Chondrocyte (in vitro differentiated cells): Measurements from ENCODE around the gene S100A10. TPM values are rescaled to one million over a fixed set of nuclear protein-coding genes. Genes with fewer than 3 reads are reported as not detected.

ENCODE experiments used
- DNase-seq: peaks from one replicate; pipeline ENCODE4 v3.0.0; 2021; ENCODE audit warnings: mixed read lengths, low spot score
- H3K27ac Mint-ChIP-seq: one replicate; pipeline ENCODE4 v1.8.0; 2021; ENCODE audit warnings: mild to moderate bottlenecking, moderate library complexity, mixed read lengths; ENCODE audit not compliant: unreplicated experiment
- H3K27me3 Mint-ChIP-seq: 2 replicates; pipeline ENCODE4 v1.8.0; 2021; ENCODE audit warnings: low read depth, mixed read lengths
- H3K36me3 Mint-ChIP-seq: 2 replicates; pipeline ENCODE4 v1.8.0; 2021; ENCODE audit warnings: low read depth, mixed read lengths
- H3K4me1 Mint-ChIP-seq: 2 replicates; pipeline ENCODE4 v1.8.0; 2021; ENCODE audit warnings: low read depth, mild to moderate bottlenecking, mixed read lengths
- H3K4me3 Mint-ChIP-seq: one replicate; pipeline ENCODE4 v1.8.0; 2021; ENCODE audit warnings: mild to moderate bottlenecking, moderate library complexity, mixed read lengths; ENCODE audit not compliant: unreplicated experiment
- H3K9me3 Mint-ChIP-seq: 2 replicates; pipeline ENCODE4 v1.8.0; 2021; ENCODE audit warnings: low read depth, mixed read lengths
- CTCF ChIP-seq: fragments of 200-600 bp; sonication (generic); IDR thresholded peaks from 2 replicates; pipeline ENCODE4 v1.5.0; 2021; ENCODE audit warnings: antibody characterized with exemption, mild to moderate bottlenecking, moderate library complexity
- total RNA-seq: library from RNA; stranded (reverse); gene quantifications from 3 replicates; pipeline ENCODE4 v1.2.1, GENCODE V29; 2021

The S100A10 gene
- total RNA-seq, 1 donor from 2014 or later: 560 TPM

GRCh38 chr1:151964510-151964909 lies 29.1 kb downstream of the S100A10 start:
- Mint-ChIP-seq H3K36me3 (no peaks in the 10 kb centered on the region), H3K27ac (no peak overlapping the region), H3K27me3 (no peaks in the 10 kb centered on the region), H3K4me3 (no peak overlapping the region), H3K4me1 (peaks cover 14% of the 10 kb centered on the region), H3K9me3 (no peaks in the 10 kb centered on the region)
- no peak for TF ChIP-seq CTCF
- DNase-seq: no peak

DNA sequence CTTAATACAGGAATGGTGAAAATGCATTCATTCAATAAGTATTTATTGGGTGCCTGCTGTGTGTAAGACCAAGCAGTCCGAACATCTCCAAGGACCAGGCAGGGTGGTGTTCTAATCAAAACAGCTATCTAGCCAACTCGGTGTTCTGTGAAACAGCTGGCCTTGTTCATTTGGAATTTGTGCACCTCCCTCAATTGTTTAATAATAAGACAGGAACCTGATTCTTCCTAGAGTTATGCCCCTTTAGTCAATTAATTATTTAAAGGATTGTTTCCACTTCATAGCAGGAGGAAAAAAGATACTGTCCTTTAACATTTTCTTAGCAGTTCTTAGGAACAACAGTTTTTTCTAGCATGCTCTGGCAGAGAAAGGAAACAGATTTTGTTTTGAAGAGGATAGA lies 30.4 kb downstream of the S100A10 start:
- DNase-seq: no peak
- Mint-ChIP-seq H3K27me3 (no peaks in the 10 kb centered on the region), H3K36me3 (no peaks in the 10 kb centered on the region), H3K27ac (no peak overlapping the region), H3K9me3 (no peaks in the 10 kb centered on the region), H3K4me1 (peaks cover 5% of the 10 kb centered on the region), H3K4me3 (no peak overlapping the region)
- no peak for TF ChIP-seq CTCF

DNA sequence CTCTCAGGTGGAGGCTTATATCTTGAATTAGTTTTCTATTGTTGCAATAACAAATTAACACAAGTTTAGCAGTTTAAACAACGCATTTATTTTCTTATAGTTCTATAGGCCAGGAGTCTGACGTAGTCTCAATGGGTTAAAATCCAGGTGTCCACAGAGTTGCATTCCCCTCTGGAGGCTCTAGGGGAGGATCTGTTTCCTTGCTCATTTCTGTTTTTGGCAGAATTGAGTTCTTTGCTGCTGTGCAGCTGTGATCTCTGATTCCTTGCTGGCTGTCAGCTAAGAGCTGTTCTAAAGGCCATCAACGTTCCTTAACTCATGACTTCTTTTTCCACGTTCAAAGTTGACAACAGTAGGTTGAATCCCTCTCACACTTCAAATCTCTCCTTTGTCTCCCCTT lies 31.8 kb downstream of the S100A10 start:
- TF ChIP-seq CTCF: no peak
- no peak overlapping the region for H3K27ac Mint-ChIP-seq
- peaks cover 5% of the 10 kb centered on the region for H3K4me1 Mint-ChIP-seq
- no peaks in the 10 kb centered on the region for H3K27me3 Mint-ChIP-seq
- H3K36me3 Mint-ChIP-seq: no peaks in the 10 kb centered on the region
- H3K4me3 Mint-ChIP-seq: no peak overlapping the region
- no peak for DNase-seq
- H3K9me3 Mint-ChIP-seq: no peaks in the 10 kb centered on the region

DNA sequence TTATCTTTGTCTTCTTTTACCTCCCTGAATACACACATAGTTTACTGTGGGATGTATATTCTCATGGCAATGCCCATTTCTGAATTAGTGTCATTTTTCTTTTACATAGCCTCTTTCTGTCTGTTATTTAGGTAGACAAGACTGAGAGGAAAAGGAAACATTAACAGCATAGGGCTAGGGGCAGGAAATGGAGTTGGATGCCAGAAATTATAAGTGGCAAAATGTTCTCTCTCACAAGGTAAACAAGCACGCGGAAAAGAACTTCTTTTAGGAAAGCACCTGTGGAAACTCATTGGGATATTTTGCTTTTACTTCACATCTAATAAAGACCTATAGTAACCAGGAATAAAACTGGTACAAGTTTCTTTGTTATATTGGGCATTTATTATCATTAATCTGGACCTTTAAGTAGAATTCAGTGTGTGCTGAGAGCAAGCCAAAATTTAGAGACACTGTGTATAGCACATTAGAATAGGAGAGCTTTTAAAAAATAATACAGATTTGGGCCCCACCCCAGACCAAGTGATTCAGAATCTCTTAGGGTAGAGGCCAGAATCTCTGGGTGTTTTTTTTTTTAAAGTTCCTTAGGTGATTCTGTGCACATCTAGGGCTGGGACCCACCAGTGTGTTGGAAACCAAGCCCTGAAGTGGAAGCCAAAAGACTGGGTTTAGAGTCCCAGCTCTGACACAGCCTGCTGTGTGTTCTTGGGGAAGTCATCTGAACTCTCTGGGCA lies 32.7 kb downstream of the S100A10 start:
- no peaks in the 10 kb centered on the region for H3K9me3 Mint-ChIP-seq
- no peak for DNase-seq
- no peaks in the 10 kb centered on the region for H3K27me3 Mint-ChIP-seq
- H3K36me3 Mint-ChIP-seq: no peaks in the 10 kb centered on the region
- no peak overlapping the region for H3K27ac Mint-ChIP-seq
- no peak for TF ChIP-seq CTCF
- peaks cover 5% of the 10 kb centered on the region for H3K4me1 Mint-ChIP-seq
- no peak overlapping the region for H3K4me3 Mint-ChIP-seq

DNA sequence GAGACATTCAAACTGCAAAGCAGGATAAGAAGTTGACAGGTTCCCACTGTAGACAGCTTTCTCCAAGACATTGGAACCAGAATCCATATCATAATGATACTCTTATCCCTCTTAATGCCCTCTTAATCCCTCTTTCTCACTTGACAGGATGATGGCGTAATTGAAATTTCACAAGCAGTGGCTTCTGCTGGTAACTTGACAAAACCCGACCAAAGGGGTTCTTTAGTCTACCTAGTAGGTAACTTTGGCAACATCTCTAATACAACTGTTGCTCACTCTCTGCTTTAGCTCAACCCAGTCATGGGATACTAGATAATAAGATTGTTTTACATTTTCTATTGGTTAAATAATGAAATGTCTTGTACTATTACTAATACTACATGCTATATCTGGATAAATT lies 34.7 kb downstream of the S100A10 start:
- DNase-seq: no peak
- H3K9me3 Mint-ChIP-seq: no peaks in the 10 kb centered on the region
- H3K27ac Mint-ChIP-seq: no peak overlapping the region
- H3K4me1 Mint-ChIP-seq: peaks cover 5% of the 10 kb centered on the region
- TF ChIP-seq CTCF: no peak
- no peaks in the 10 kb centered on the region for H3K36me3 Mint-ChIP-seq
- no peaks in the 10 kb centered on the region for H3K27me3 Mint-ChIP-seq
- H3K4me3 Mint-ChIP-seq: no peak overlapping the region
